ENCODE data around the gene ATF7. TPM values are rescaled to one million over a fixed set of nuclear protein-coding genes. Genes with fewer than 3 reads are reported as not detected.

ATF7 gene
- total and polyA plus RNA-seq, 2 of the 4 experiments (the other 2 are of a cell fraction), result 7.0 to 16.3 TPM

- peaks cover 9% of the 10 kb centered on the region for H3K4me1 ChIP-seq (ENCODE audit: control insufficient read depth, insufficient read depth, low read length)
- no peak overlapping the region for H3K14ac ChIP-seq (replicated peaks; ENCODE audit: low read depth, low read length)
- H3K9ac ChIP-seq (ENCODE audit: low read depth, low read length), result no peak overlapping the region
- H3K56ac ChIP-seq (ENCODE audit: extremely low read depth, insufficient read depth, low read length), result no peak overlapping the region
- TF ChIP-seq USF2 (IDR thresholded peaks at IDR 0.05; ENCODE audit: low read depth, low read length) (no peak), MXI1 (IDR thresholded peaks at IDR 0.05; ENCODE audit: borderline replicate concordance, low read depth, low read length) (no peak), RFX5 (IDR thresholded peaks at IDR 0.05; ENCODE audit: low read depth, low read length) (no peak), POLR2A (IDR thresholded peaks at IDR 0.05; ENCODE audit: low read depth, low read length) (no peak)
- H2BK5ac ChIP-seq (ENCODE audit: low read depth, low read length, poor library complexity, severe bottlenecking), result no peak overlapping the region
- peaks cover 17 to 35% of the 10 kb centered on the region in 2 experiments for H3K79me1 ChIP-seq (ENCODE audit: low read depth in 1 of 2, low read length in 2 of 2)
- H3K27me3 ChIP-seq (ENCODE audit: control insufficient read depth, insufficient read depth, low read length), result no peaks in the 10 kb centered on the region
- no peaks in the 10 kb centered on the region for H3K9me3 ChIP-seq (ENCODE audit: control insufficient read depth, insufficient read depth, low read length)
- no peak overlapping the region for H2BK15ac ChIP-seq (ENCODE audit: low read depth, low read length)
- no peak overlapping the region for H3K4ac ChIP-seq (ENCODE audit: low read depth, low read length)
- no peak overlapping the region for H2AK5ac ChIP-seq (ENCODE audit: low read depth, low read length)
- no peak overlapping the region for H3K27ac ChIP-seq (ENCODE audit: insufficient read depth, low read length)
- no peak overlapping the region for H2BK20ac ChIP-seq (ENCODE audit: low read depth, low read length)
- H2AFZ ChIP-seq (replicated peaks; ENCODE audit: low read length, poor library complexity), result no peak overlapping the region
- H3K4me2 ChIP-seq (ENCODE audit: low read depth, low read length), result no peak overlapping the region
- dilution Hi-C loops (cut with HindIII; ENCODE audit: low sequenced_read_pairs, unreplicated experiment) (no loop called here), in situ Hi-C loops (cut with MboI; ENCODE audit: low sequenced_read_pairs) (no loop called here), intact Hi-C loops (cut with micrococcal nuclease) (no loop called here)
- no CpG with 5 or more reads among the region's 2 CpGs for WGBS, 2 experiments (ENCODE audit: extremely low coverage in 2 of 2, insufficient read length in 1 of 2)
- POLR2A ChIA-PET (ENCODE audit: unreplicated experiment), result no interaction called here
- no peak overlapping the region for H2AK9ac ChIP-seq (replicated peaks; ENCODE audit: low read depth, low read length, poor library complexity)
- no TSS peak for BruUV-seq (replicated peaks)
- H4K8ac ChIP-seq (ENCODE audit: low read depth in 2 of 2, low read length in 2 of 2), result no peak overlapping the region
- H4K91ac ChIP-seq (ENCODE audit: insufficient read depth, low read depth, low read length), result no peak overlapping the region
- H3K9me1 ChIP-seq (ENCODE audit: insufficient read depth, low read length), result 0 out of 2 replicates have a peak, but pooled peaks cover 2% of the 10 kb centered on the region
- H4K20me1 ChIP-seq (ENCODE audit: insufficient read depth, low read length), result peaks cover 74% of the 10 kb centered on the region; the same call in 1 of the 2 replicates
- no peak for DNase-seq
- no peak overlapping the region for H2BK120ac ChIP-seq (ENCODE audit: low read depth, low read length)
- no peaks in the 10 kb centered on the region for H3K36me3 ChIP-seq (ENCODE audit: control insufficient read depth, insufficient read depth, low read length)
- H3K23ac ChIP-seq (ENCODE audit: low read depth, low read length), result no peak overlapping the region
- H3K4me3 ChIP-seq (ENCODE audit: insufficient read depth, low read depth, low read length), result no peak overlapping the region
- no peak overlapping the region for H4K5ac ChIP-seq (ENCODE audit: low read depth, low read length)
- no peak for ATAC-seq (ENCODE audit: low read depth)
- H3K18ac ChIP-seq (ENCODE audit: low read depth, low read length), result no peak overlapping the region
- CTCF ChIA-PET, result no interaction called here
Measured at GRCh38 chr12:53564278-53564677, 61.9 kb downstream of the ATF7 start.

Measured in IMR-90 (cell line).